SK-N-SH treated with all-trans-retinoic acid at 6 μM for 48 hours (cell line): ENCODE results near the gene GCNA.

Experiments used
- ATAC-seq: fragments of 200-7000 bp; cut with Tn5 transposase; 3 replicates; pipeline ENCODE4 v1.9.1; 2020; ENCODE audit warnings: mild to moderate bottlenecking, moderate library complexity
- ARNTL ChIP-seq: fragments of 450-650 bp; formaldehyde crosslinking; IDR thresholded peaks from 2 replicates; pipeline ENCODE4 v1.5.0; 2020; ENCODE audit warnings: low read depth, mild to moderate bottlenecking, moderate library complexity, borderline replicate concordance
- BACH2 ChIP-seq: fragments of 250-450 bp; sonication (Bioruptor Pico); IDR thresholded peaks from 2 replicates; pipeline ENCODE4 v1.9.0; 2021; ENCODE audit warnings: mild to moderate bottlenecking, borderline replicate concordance
- CSDC2 ChIP-seq: fragments of 250-450 bp; sonication (Bioruptor Pico); IDR thresholded peaks from 2 replicates; pipeline ENCODE4 v1.5.0; 2020; ENCODE audit warnings: mild to moderate bottlenecking, moderate library complexity
- CSRNP3 ChIP-seq: fragments of 250-450 bp; sonication (Bioruptor Pico); IDR thresholded peaks from 2 replicates; pipeline ENCODE4 v1.5.1; 2021; ENCODE audit warnings: mild to moderate bottlenecking, moderate library complexity
- ESRRG ChIP-seq: fragments of 250-450 bp; sonication (Bioruptor Pico); IDR thresholded peaks from 2 replicates; pipeline ENCODE4 v1.6.1; 2021; ENCODE audit warnings: mild to moderate bottlenecking
- GLIS3 ChIP-seq: fragments of 250-450 bp; sonication (Bioruptor Pico); IDR thresholded peaks from 2 replicates; pipeline ENCODE4 v1.5.0; 2020; ENCODE audit warnings: mild to moderate bottlenecking, moderate library complexity
- ISL1 ChIP-seq: fragments of 250-450 bp; sonication (Bioruptor Pico); IDR thresholded peaks from 2 replicates; pipeline ENCODE4 v2.1.2; 2022; ENCODE audit warnings: mild to moderate bottlenecking, moderate library complexity
- OSR1 ChIP-seq: fragments of 250-450 bp; sonication (Bioruptor Pico); IDR thresholded peaks from 2 replicates; pipeline ENCODE4 v1.8.0; 2022; ENCODE audit warnings: moderate library complexity, mild to moderate bottlenecking, inconsistent platforms
- PATZ1 ChIP-seq: fragments of 250-450 bp; sonication (Bioruptor Pico); IDR thresholded peaks from 2 replicates; pipeline ENCODE4 v1.8.0; 2020; ENCODE audit warnings: mild to moderate bottlenecking, moderate library complexity, borderline replicate concordance
- POU6F1 ChIP-seq: fragments of 250-450 bp; sonication (Bioruptor Pico); IDR thresholded peaks from 2 replicates; pipeline ENCODE4 v1.8.0; 2021; ENCODE audit warnings: low read depth, mild to moderate bottlenecking, moderate library complexity, borderline replicate concordance
- PPARA ChIP-seq: fragments of 250-450 bp; sonication (Bioruptor Pico); IDR thresholded peaks from 2 replicates; pipeline ENCODE4 v1.5.0; 2020; ENCODE audit warnings: mild to moderate bottlenecking, borderline replicate concordance
- RARB ChIP-seq: fragments of 250-450 bp; sonication (Bioruptor Pico); IDR thresholded peaks from 2 replicates; pipeline ENCODE4 v1.8.0; 2021; ENCODE audit warnings: mild to moderate bottlenecking, moderate library complexity
- TCF4 ChIP-seq: fragments of 250-450 bp; sonication (Bioruptor Pico); IDR thresholded peaks from 2 replicates; pipeline ENCODE4 v1.8.0; 2021; ENCODE audit warnings: mild to moderate bottlenecking, moderate library complexity, borderline replicate concordance
- TOX ChIP-seq: fragments of 250-450 bp; sonication (Bioruptor Pico); IDR thresholded peaks from 2 replicates; pipeline ENCODE4 v1.8.0; 2021; ENCODE audit warnings: mild to moderate bottlenecking, moderate library complexity, borderline replicate concordance
- TSHZ2 ChIP-seq: fragments of 250-450 bp; sonication (Bioruptor Pico); IDR thresholded peaks from 2 replicates; pipeline ENCODE4 v1.5.0; 2020; ENCODE audit warnings: mild to moderate bottlenecking, moderate library complexity
- ZC3H10 ChIP-seq: fragments of 250-450 bp; sonication (Bioruptor Pico); IDR thresholded peaks from 2 replicates; pipeline ENCODE4 v1.5.1; 2021; ENCODE audit warnings: mild to moderate bottlenecking, moderate library complexity
- ZFP3 ChIP-seq: fragments of 250-450 bp; sonication (Bioruptor Pico); IDR thresholded peaks from 2 replicates; pipeline ENCODE4 v1.5.0; 2020; ENCODE audit warnings: mild to moderate bottlenecking, moderate library complexity
- ZFP30 ChIP-seq: fragments of 450-650 bp; formaldehyde crosslinking; IDR thresholded peaks from 2 replicates; pipeline ENCODE4 v1.5.0; 2022; ENCODE audit warnings: mild to moderate bottlenecking, moderate library complexity
- ZNF565 ChIP-seq: fragments of 450-650 bp; formaldehyde crosslinking; conservative IDR thresholded peaks from 2 replicates; pipeline ENCODE4 v1.5.0; 2020; ENCODE audit warnings: low read depth, mild to moderate bottlenecking, moderate library complexity
- ZNF70 ChIP-seq: fragments of 450-650 bp; formaldehyde crosslinking; IDR thresholded peaks from 2 replicates; pipeline ENCODE4 v1.5.0; 2020; ENCODE audit warnings: mild to moderate bottlenecking, moderate library complexity
- ZNF8 ChIP-seq: fragments of 450-650 bp; formaldehyde crosslinking; IDR thresholded peaks from 2 replicates; pipeline ENCODE4 v1.5.0; 2020; ENCODE audit warnings: mild to moderate bottlenecking, moderate library complexity

The GCNA gene

GRCh38 chrX:71619193-71619592 is 41.0 kb downstream of the GCNA start:
- TF ChIP-seq CSDC2 (CRISPR knock-in tag): no peak
- no peak for TF ChIP-seq POU6F1 (CRISPR knock-in tag)
- TF ChIP-seq ISL1 (CRISPR knock-in tag): no peak
- no peak for TF ChIP-seq PATZ1 (CRISPR knock-in tag)
- no peak for TF ChIP-seq ZC3H10 (CRISPR knock-in tag)
- TF ChIP-seq ZFP3 (CRISPR knock-in tag): no peak
- no peak for TF ChIP-seq ARNTL
- TF ChIP-seq TOX (CRISPR knock-in tag): no peak
- TF ChIP-seq ZNF8: no peak
- TF ChIP-seq BACH2: no peak
- no peak for TF ChIP-seq CSRNP3 (CRISPR knock-in tag)
- no peak for TF ChIP-seq ESRRG
- TF ChIP-seq OSR1 (CRISPR knock-in tag): no peak
- no peak for TF ChIP-seq RARB
- TF ChIP-seq ZNF565 (CRISPR knock-in tag): no peak
- no peak for TF ChIP-seq TSHZ2
- TF ChIP-seq ZNF70 (CRISPR knock-in tag): no peak
- no peak for TF ChIP-seq ZFP30 (CRISPR knock-in tag)
- ATAC-seq: no peak

GRCh38 chrX:71619986-71620385 is 41.7 kb downstream of the GCNA start:
- no peak for TF ChIP-seq ZFP3 (CRISPR knock-in tag)
- no peak for TF ChIP-seq TSHZ2
- TF ChIP-seq ZNF8: no peak
- no peak for TF ChIP-seq TCF4
- TF ChIP-seq PATZ1 (CRISPR knock-in tag): no peak
- TF ChIP-seq GLIS3 (CRISPR knock-in tag): no peak
- no peak for TF ChIP-seq ZNF565 (CRISPR knock-in tag)
- TF ChIP-seq ZFP30 (CRISPR knock-in tag): no peak
- no peak for TF ChIP-seq CSRNP3 (CRISPR knock-in tag)
- TF ChIP-seq ISL1 (CRISPR knock-in tag): no peak
- TF ChIP-seq CSDC2 (CRISPR knock-in tag): no peak
- no peak for TF ChIP-seq ZC3H10 (CRISPR knock-in tag)
- no peak for TF ChIP-seq ZNF70 (CRISPR knock-in tag)
- TF ChIP-seq PPARA (CRISPR knock-in tag): no peak
- no peak for TF ChIP-seq ESRRG
- no peak for TF ChIP-seq POU6F1 (CRISPR knock-in tag)
- no peak for TF ChIP-seq TOX (CRISPR knock-in tag)
- no peak for TF ChIP-seq BACH2
- TF ChIP-seq RARB: no peak
- no peak for ATAC-seq
